Renal cortical epithelial cell (primary cell): ENCODE data around the gene CYP4A22. TPM values are rescaled to one million over a fixed set of nuclear protein-coding genes. Genes with fewer than 3 reads are reported as not detected.

Experiments used
- total RNA-seq: library from RNA; depleted of rRNA; stranded (reverse); fragments of >200 nt; gene quantifications from 2 replicates; pipeline ENCODE4 v1.2.3, GENCODE V29; 2014

The CYP4A22 gene
- total RNA-seq, 1 donor from 2014 or later, result not detected

Other genes starting within 250 kb of the CYP4A22 start
- gene CYP4A11, start 196.0 kb upstream of the CYP4A22 start, total RNA-seq, result not detected in 2 replicates
- gene CYP4X1, start 113.8 kb upstream of the CYP4A22 start, total RNA-seq, result 0.10 and 0.17 TPM in 2 replicates
- not detected in 2 replicates for gene CYP4Z1, start 70.2 kb upstream of the CYP4A22 start, total RNA-seq
- 288 and 398 TPM in 2 replicates for gene PDZK1IP1, start 52.6 kb downstream of the CYP4A22 start, total RNA-seq
- gene TAL1, start 94.8 kb downstream of the CYP4A22 start, total RNA-seq, result 0.35 TPM in 2 replicates
- 4.9 and 10.8 TPM in 2 replicates for gene STIL, start 176.7 kb downstream of the CYP4A22 start, total RNA-seq
- gene CMPK1, start 196.3 kb downstream of the CYP4A22 start, total RNA-seq, result 176 and 210 TPM in 2 replicates